Peyer's patch (tissue), 4 donors: Measurements from ENCODE around the gene TRAPPC10. TPM values are rescaled to one million over a fixed set of nuclear protein-coding genes. Genes with fewer than 3 reads are reported as not detected.

Experiments
- DNase-seq, 3 donors: peaks; one replicate each; pipeline ENCODE4 v3.0.0-alpha.2; 2017 to 2019
- H3K27ac ChIP-seq, 4 donors: fragments of 200-600 bp; sonication (generic); one replicate each; pipeline ENCODE4 v1.5.1; 2016 to 2019
- H3K27me3 ChIP-seq, 2 donors: fragments of 200-600 bp; sonication (generic); one replicate each; pipeline ENCODE4 v1.5.1; 2019
- H3K36me3 ChIP-seq, 3 donors: fragments of 200-600 bp; sonication (generic); one replicate each; pipeline ENCODE4 v1.5.1; 2016 to 2019
- H3K4me1 ChIP-seq, 4 donors: fragments of 200-600 bp; sonication (generic); one replicate each; pipeline ENCODE4 v1.5.1; 2016 to 2019
- H3K4me3 ChIP-seq, 4 donors: fragments of 200-600 bp; sonication (generic); 1 replicate in 3 of 4; 2 replicates in 1 of 4; pipeline ENCODE4 v1.5.1; 2016 to 2019; ENCODE audit warnings: mild to moderate bottlenecking in 1 of 4
- H3K9me3 ChIP-seq, 4 donors: fragments of 200-600 bp; sonication (generic); one replicate each; pipeline ENCODE4 v1.5.1; 2016 to 2019; ENCODE audit warnings: mild to moderate bottlenecking in 1 of 4
- POLR2A ChIP-seq, 2 donors: fragments of 450-650 bp; IDR thresholded peaks; one replicate each; pipeline ENCODE4 v1.5.1; 2017; ENCODE audit warnings: antibody characterized with exemption in 2 of 2, mild to moderate bottlenecking in 2 of 2, moderate library complexity in 2 of 2
- total RNA-seq, 4 donors: library from RNA; depleted of rRNA; stranded (reverse); fragments of >200 nt; gene quantifications; one replicate each; pipeline ENCODE4 v1.1.0, GENCODE V29; 2016
- TF ChIP-seq, protein P1 (sequence below), 6 experiments: fragments of 450-650 bp in 4 of 6; fragments of 200-600 bp in 2 of 6; sonication (generic) in 1 of 6; IDR thresholded peaks; one replicate each; pipeline ENCODE4 v1.5.1; 2017 to 2019; ENCODE audit warnings: antibody characterized with exemption in 6 of 6, mild to moderate bottlenecking in 3 of 6, moderate library complexity in 1 of 6

The TRAPPC10 gene
- total RNA-seq, 4 donors from 2014 or later, result 62.2 to 153 (median 93.0) TPM

DNA sequence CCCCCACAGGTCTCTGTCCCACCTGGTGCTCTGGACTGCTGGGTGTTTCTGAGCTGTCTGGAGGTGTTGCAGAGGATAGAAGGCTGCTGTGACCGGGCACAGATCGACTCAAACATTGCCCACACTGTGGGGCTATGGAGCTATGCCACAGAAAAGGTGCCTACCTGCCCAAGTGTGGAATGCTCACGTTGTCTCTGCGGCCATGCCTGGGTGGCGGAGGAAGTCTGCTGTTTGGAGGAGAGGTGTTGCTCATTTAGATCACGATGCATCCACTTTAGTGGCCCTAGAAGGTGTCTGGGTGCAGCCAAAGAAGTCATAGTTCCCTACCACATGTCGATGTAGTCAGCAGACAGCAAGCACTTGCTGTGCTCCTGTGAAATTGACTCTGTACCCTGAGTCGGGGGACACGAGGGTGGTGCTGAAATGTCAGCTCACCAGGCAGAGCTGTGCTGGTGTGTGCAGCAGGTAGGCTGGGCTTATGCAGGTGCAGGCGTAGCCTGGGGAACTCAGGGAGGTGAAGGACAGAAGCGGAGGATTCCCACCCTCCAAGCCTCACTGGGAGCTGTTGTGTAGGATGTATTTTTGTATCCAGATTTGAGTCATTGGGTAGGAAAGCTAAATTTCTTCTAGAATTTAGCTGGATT is 62.3 kb downstream of the TRAPPC10 start:
- TF ChIP-seq, protein P1, sequence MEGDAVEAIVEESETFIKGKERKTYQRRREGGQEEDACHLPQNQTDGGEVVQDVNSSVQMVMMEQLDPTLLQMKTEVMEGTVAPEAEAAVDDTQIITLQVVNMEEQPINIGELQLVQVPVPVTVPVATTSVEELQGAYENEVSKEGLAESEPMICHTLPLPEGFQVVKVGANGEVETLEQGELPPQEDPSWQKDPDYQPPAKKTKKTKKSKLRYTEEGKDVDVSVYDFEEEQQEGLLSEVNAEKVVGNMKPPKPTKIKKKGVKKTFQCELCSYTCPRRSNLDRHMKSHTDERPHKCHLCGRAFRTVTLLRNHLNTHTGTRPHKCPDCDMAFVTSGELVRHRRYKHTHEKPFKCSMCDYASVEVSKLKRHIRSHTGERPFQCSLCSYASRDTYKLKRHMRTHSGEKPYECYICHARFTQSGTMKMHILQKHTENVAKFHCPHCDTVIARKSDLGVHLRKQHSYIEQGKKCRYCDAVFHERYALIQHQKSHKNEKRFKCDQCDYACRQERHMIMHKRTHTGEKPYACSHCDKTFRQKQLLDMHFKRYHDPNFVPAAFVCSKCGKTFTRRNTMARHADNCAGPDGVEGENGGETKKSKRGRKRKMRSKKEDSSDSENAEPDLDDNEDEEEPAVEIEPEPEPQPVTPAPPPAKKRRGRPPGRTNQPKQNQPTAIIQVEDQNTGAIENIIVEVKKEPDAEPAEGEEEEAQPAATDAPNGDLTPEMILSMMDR (IDR thresholded peaks at IDR 0.05), result peak in 3 of 6 experiments; percentile 18 to 30 (median 23)
- TF ChIP-seq POLR2A (IDR thresholded peaks at IDR 0.05), result no peak
- H3K9me3 ChIP-seq, result no peaks in the 10 kb centered on the region
- H3K4me3 ChIP-seq, result no peak overlapping the region
- H3K27ac ChIP-seq, result no peak overlapping the region
- DNase-seq, result no peak
- no peaks in the 10 kb centered on the region for H3K27me3 ChIP-seq
- H3K36me3 ChIP-seq, result peaks cover 0 to 88% (median 0%) of the 10 kb centered on the region in 3 donors
- H3K4me1 ChIP-seq, result no peaks in the 10 kb centered on the region

DNA sequence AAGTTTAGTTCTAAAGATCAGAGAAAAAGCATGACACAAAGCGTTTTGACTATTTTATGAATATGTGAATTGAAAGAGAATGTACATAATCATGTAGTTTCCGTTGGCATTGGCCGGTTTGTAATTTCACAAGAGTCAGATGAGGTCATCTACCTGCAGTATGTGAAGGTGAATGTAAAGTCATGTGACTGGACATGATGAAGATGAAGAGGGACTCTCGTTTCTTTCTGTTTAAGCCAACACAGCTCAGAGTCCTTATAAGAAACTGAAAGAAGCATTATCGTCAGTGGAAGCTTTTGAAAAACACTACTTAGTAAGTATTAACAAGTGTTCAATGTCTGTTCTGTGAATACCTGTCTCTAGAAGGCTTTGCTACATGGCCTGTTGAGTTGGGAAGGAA is 64.2 kb downstream of the TRAPPC10 start:
- Histone ChIP-seq H3K27ac (no peak overlapping the region), H3K4me1 (no peaks in the 10 kb centered on the region), H3K36me3 (peaks cover 0 to 90% (median 0%) of the 10 kb centered on the region in 3 donors), H3K4me3 (no peak overlapping the region), H3K27me3 (no peaks in the 10 kb centered on the region), H3K9me3 (no peaks in the 10 kb centered on the region)
- DNase-seq, result no peak
- TF ChIP-seq, protein P1 (IDR thresholded peaks at IDR 0.05), result no peak
- TF ChIP-seq POLR2A (IDR thresholded peaks at IDR 0.05), result no peak

DNA sequence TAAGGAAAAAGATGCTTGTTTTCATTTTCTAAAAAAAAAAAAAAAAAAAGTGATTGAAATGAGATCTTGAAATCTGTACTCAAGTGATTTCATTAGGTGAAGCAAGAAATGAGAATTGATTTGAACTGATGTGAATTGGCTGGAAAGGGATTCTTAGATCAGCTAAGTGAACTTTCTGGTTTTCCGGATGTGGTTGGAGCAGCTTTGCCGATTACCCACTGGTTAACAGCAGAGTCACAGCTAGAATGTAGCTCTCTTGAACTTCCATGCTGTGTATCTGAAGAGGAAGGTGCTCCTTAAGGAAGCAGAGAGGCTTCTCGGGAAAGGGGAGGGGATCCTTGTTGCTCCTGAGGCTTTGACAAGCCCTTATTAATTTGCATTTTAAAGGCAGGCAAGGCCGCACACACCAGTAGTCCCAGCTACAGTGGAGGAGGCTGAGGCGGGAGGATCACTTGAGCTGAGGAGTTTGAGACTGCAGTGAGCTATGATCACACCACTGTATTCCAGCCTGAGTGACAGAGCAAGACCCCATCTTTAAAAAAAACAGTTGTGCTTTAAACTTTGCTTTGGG is 66.4 kb downstream of the TRAPPC10 start:
- peak in 1 of 3 donors; percentile 43 for DNase-seq
- Histone ChIP-seq H3K4me1 (peaks cover 0 to 4% (median 0%) of the 10 kb centered on the region in 4 donors), H3K4me3 (no peak overlapping the region), H3K27me3 (no peaks in the 10 kb centered on the region), H3K27ac (no peak overlapping the region), H3K9me3 (no peaks in the 10 kb centered on the region), H3K36me3 (peaks cover 0 to 94% (median 0%) of the 10 kb centered on the region in 3 donors)
- TF ChIP-seq POLR2A (IDR thresholded peaks at IDR 0.05), result no peak
- TF ChIP-seq, protein P1 (IDR thresholded peaks at IDR 0.05), result no peak

DNA sequence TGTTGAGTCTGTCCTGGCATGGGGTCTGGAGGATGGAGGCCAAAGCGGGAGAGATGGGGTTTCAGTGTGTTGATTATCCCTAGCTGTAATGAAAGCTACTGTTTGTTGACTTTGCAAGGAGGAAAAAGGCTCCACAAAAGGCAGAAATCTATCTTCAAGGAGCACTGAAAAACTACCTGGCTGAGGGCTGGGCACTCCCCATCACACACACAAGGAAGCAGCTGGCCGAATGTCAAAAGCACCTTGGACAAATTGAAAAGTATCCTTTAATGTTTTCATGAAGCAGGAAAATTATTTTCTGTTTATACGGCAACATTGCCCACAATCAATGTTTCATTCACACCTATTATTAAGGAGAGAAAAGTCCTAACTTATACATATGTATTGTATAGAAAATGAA is 67.3 kb downstream of the TRAPPC10 start:
- Histone ChIP-seq H3K27ac (no peak overlapping the region), H3K4me3 (no peak overlapping the region), H3K36me3 (peaks cover 0 to 97% (median 0%) of the 10 kb centered on the region in 3 donors)

DNA sequence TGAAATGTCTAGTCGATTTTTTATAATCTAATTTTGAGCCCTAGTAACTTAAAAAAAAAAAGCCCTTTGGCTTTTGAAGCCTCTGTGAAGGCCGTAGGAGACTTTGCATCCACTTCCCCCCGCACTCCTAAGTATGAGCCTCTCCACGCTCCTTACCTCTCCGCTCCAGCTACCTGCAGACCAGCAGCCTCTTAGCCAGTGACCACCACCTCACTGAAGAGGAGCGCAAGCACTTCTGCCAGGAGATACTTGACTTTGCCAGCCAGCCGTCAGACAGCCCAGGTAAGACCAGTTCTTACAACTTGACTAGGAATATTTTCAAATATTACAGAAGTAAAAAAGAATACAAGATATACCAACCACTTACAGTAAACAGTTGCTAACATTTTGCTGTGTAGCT is 67.7 kb downstream of the TRAPPC10 start:
- Histone ChIP-seq H3K27ac (no peak overlapping the region), H3K36me3 (peaks cover 0 to 97% (median 0%) of the 10 kb centered on the region in 3 donors), H3K4me1 (peaks cover 0 to 4% (median 0%) of the 10 kb centered on the region in 4 donors), H3K4me3 (no peak overlapping the region), H3K27me3 (no peaks in the 10 kb centered on the region), H3K9me3 (no peaks in the 10 kb centered on the region)
- TF ChIP-seq, protein P1 (IDR thresholded peaks at IDR 0.05), result no peak
- TF ChIP-seq POLR2A (IDR thresholded peaks at IDR 0.05), result no peak
- DNase-seq, result peak in 1 of 3 donors; percentile 31

More for the DNA sequence above, 67.3 kb downstream of the TRAPPC10 start:
- TF ChIP-seq POLR2A (IDR thresholded peaks at IDR 0.05), result no peak
- TF ChIP-seq, protein P1 (IDR thresholded peaks at IDR 0.05), result no peak
- no peak for DNase-seq
- H3K27me3 ChIP-seq, result no peaks in the 10 kb centered on the region
- peaks cover 0 to 4% (median 0%) of the 10 kb centered on the region in 4 donors for H3K4me1 ChIP-seq
- no peaks in the 10 kb centered on the region for H3K9me3 ChIP-seq
